ENCODE measurements around the gene SLC25A25. TPM values are rescaled to one million over a fixed set of nuclear protein-coding genes. Genes with fewer than 3 reads are reported as not detected.

The SLC25A25 gene
- total RNA-seq, 1 donor from 2014 or later = 18.0 TPM

- Mint-ChIP-seq H3K9me3 (ENCODE audit: unreplicated experiment) (no peaks in the 10 kb centered on the region), H3K27ac (ENCODE audit: unreplicated experiment) (no peak overlapping the region), H3K4me1 (ENCODE audit: unreplicated experiment) (peaks cover 8% of the 10 kb centered on the region), H3K27me3 (ENCODE audit: unreplicated experiment) (no peaks in the 10 kb centered on the region), H3K4me3 (ENCODE audit: unreplicated experiment) (no peak overlapping the region), H3K36me3 (ENCODE audit: unreplicated experiment) (no peaks in the 10 kb centered on the region)
- DNase-seq (ENCODE audit: extremely low spot score, unreplicated experiment) = no peak
- TF ChIP-seq CTCF (IDR thresholded peaks at IDR 0.05) = no peak
These were observed 76.5 kb downstream of the SLC25A25 start for GRCh38 chr9:128144239-128145181.

GRCh38 chr9:128145536-128145935 lies 77.5 kb downstream of the SLC25A25 start:
- H3K27me3 Mint-ChIP-seq (ENCODE audit: unreplicated experiment) = no peaks in the 10 kb centered on the region
- no peak overlapping the region for H3K27ac Mint-ChIP-seq (ENCODE audit: unreplicated experiment)
- no peaks in the 10 kb centered on the region for H3K36me3 Mint-ChIP-seq (ENCODE audit: unreplicated experiment)
- H3K4me3 Mint-ChIP-seq (ENCODE audit: unreplicated experiment) = no peak overlapping the region
- DNase-seq (ENCODE audit: extremely low spot score, unreplicated experiment) = no peak
- no peak for TF ChIP-seq CTCF (IDR thresholded peaks at IDR 0.05)
- H3K4me1 Mint-ChIP-seq (ENCODE audit: unreplicated experiment) = peaks cover 8% of the 10 kb centered on the region
- no peaks in the 10 kb centered on the region for H3K9me3 Mint-ChIP-seq (ENCODE audit: unreplicated experiment)

DNA sequence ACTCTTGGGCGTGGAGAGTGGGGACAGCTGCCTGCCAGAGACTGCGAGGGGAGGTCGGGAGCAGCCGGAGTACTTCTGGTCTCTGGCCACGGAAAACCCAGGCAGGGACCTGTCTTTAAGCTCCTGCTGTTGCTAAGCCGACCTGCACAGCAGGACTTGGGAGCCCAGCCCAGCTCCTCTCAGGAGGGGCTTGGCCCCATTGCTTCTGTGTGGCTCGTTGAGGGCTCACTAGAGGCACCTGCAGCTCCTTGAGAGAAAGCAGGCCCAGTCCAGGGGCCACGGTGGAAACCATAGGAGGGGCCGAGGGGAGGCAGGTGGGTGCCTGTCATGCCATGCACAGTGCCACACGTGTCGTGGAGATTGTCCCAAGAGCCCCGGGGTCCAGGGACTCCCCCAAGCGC lies 77.9 kb downstream of the SLC25A25 start:
- no peaks in the 10 kb centered on the region for H3K36me3 Mint-ChIP-seq (ENCODE audit: unreplicated experiment)
- no peaks in the 10 kb centered on the region for H3K27me3 Mint-ChIP-seq (ENCODE audit: unreplicated experiment)
- H3K9me3 Mint-ChIP-seq (ENCODE audit: unreplicated experiment) = no peaks in the 10 kb centered on the region
- TF ChIP-seq CTCF (IDR thresholded peaks at IDR 0.05) = no peak
- peaks cover 8% of the 10 kb centered on the region for H3K4me1 Mint-ChIP-seq (ENCODE audit: unreplicated experiment)
- no peak for DNase-seq (ENCODE audit: extremely low spot score, unreplicated experiment)
- H3K27ac Mint-ChIP-seq (ENCODE audit: unreplicated experiment) = no peak overlapping the region
- no peak overlapping the region for H3K4me3 Mint-ChIP-seq (ENCODE audit: unreplicated experiment)

GRCh38 chr9:128146591-128147120 lies 78.6 kb downstream of the SLC25A25 start:
- DNase-seq (ENCODE audit: extremely low spot score, unreplicated experiment) = no peak
- peaks cover 8% of the 10 kb centered on the region for H3K4me1 Mint-ChIP-seq (ENCODE audit: unreplicated experiment)

More at GRCh38 chr9:128146591-128147120, 78.6 kb downstream of the SLC25A25 start:
- Mint-ChIP-seq H3K9me3 (ENCODE audit: unreplicated experiment) (no peaks in the 10 kb centered on the region), H3K27ac (ENCODE audit: unreplicated experiment) (no peak overlapping the region), H3K4me3 (ENCODE audit: unreplicated experiment) (no peak overlapping the region), H3K27me3 (ENCODE audit: unreplicated experiment) (no peaks in the 10 kb centered on the region), H3K36me3 (ENCODE audit: unreplicated experiment) (no peaks in the 10 kb centered on the region)
- TF ChIP-seq CTCF (IDR thresholded peaks at IDR 0.05) = no peak
